Dendritic cell treated with granulocyte-macrophage colony-stimulating factor and Interleukin-4, amounts not matched to agents 40 ng/mL and 50 ng/mL, for 4 days (primary cell): ENCODE data around the gene PNMA6F.

Experiments
- H3K27ac Mint-ChIP-seq: one replicate; pipeline ENCODE4 v1.8.0; 2022; ENCODE audit warnings: mild to moderate bottlenecking, mixed read lengths
- H3K27me3 Mint-ChIP-seq: one replicate; pipeline ENCODE4 v1.8.0; 2022; ENCODE audit warnings: mild to moderate bottlenecking, mixed read lengths
- H3K36me3 Mint-ChIP-seq: one replicate; pipeline ENCODE4 v1.8.0; 2022; ENCODE audit warnings: low read depth, mixed read lengths
- H3K4me1 Mint-ChIP-seq: one replicate; pipeline ENCODE4 v1.8.0; 2022; ENCODE audit warnings: low read depth, mixed read lengths
- H3K4me3 Mint-ChIP-seq: one replicate; pipeline ENCODE4 v1.8.0; 2022; ENCODE audit warnings: mild to moderate bottlenecking, moderate library complexity, mixed read lengths
- H3K9me3 Mint-ChIP-seq: one replicate; pipeline ENCODE4 v1.8.0; 2022; ENCODE audit warnings: mixed read lengths
- intact Hi-C: fragments of 100-400 bp; cut with micrococcal nuclease; formaldehyde crosslinking; loops from one replicate; pipeline ENCODE4 v1.15.0; 2022

The PNMA6F gene

GRCh38 chrX:153319295-153320046 is 2.1 kb downstream of the PNMA6F start:
- no peak overlapping the region for H3K4me3 Mint-ChIP-seq
- no peaks in the 10 kb centered on the region for H3K36me3 Mint-ChIP-seq
- no peaks in the 10 kb centered on the region for H3K9me3 Mint-ChIP-seq
- H3K27me3 Mint-ChIP-seq = peaks cover 29% of the 10 kb centered on the region
- no peak overlapping the region for H3K27ac Mint-ChIP-seq
- intact Hi-C loops = no loop called here
- no peaks in the 10 kb centered on the region for H3K4me1 Mint-ChIP-seq

DNA sequence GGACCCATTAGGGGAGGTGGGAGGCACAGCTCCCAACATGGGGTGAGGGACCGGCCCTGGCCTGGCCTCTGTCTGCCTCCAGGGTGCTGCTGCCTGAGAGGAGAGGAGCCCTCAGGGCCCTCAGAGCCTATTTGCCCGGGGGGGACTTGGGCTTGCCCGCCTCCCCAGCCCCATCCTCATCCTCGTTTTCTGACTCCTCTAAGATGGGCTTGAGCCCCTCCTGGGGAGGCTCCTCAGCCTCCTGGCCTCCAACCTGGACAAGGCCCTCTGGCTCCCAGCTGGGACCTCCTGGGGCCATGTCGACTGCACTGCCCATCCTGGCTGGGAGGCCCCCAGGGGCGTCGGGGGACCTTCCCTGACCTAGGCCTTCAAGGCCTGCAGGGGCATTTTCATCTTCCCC is 2.8 kb downstream of the PNMA6F start:
- no peaks in the 10 kb centered on the region for H3K9me3 Mint-ChIP-seq
- H3K4me3 Mint-ChIP-seq = no peak overlapping the region
- H3K27me3 Mint-ChIP-seq = peaks cover 24% of the 10 kb centered on the region
- no peaks in the 10 kb centered on the region for H3K36me3 Mint-ChIP-seq
- H3K4me1 Mint-ChIP-seq = no peaks in the 10 kb centered on the region
- intact Hi-C loops = no loop called here
- no peak overlapping the region for H3K27ac Mint-ChIP-seq

- H3K27ac Mint-ChIP-seq = no peak overlapping the region
- no peaks in the 10 kb centered on the region for H3K9me3 Mint-ChIP-seq
- intact Hi-C loops = no loop called here
- H3K4me1 Mint-ChIP-seq = no peaks in the 10 kb centered on the region
- peaks cover 23% of the 10 kb centered on the region for H3K27me3 Mint-ChIP-seq
- no peaks in the 10 kb centered on the region for H3K36me3 Mint-ChIP-seq
- H3K4me3 Mint-ChIP-seq = no peak overlapping the region
Measured at GRCh38 chrX:153317996-153318722, 3.4 kb downstream of the PNMA6F start.

DNA sequence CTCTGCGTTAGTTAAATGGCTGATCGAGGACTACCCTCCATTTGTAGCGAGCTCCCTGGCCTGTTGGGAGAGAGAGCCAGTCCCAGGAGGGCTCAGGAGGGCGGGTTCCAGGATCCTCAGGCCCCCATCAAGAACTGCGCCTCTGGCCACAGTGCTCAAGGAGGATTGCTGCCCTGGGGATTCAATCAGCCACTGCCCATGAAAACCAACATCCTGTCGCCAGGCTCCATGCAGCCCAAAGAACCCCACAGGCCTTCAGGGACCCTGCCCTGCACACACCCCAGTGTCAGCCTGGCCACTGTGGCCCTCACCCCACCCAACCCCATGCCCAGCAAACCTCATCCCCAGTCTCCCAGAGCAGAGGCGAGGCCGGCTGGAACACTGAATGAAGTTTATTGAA is 4.3 kb downstream of the PNMA6F start:
- Mint-ChIP-seq H3K36me3 (no peaks in the 10 kb centered on the region), H3K4me1 (no peaks in the 10 kb centered on the region), H3K27ac (no peak overlapping the region), H3K9me3 (no peaks in the 10 kb centered on the region), H3K4me3 (no peak overlapping the region), H3K27me3 (peaks cover 21% of the 10 kb centered on the region)
- intact Hi-C loops = no loop called here

GRCh38 chrX:153312842-153313241 is 8.7 kb downstream of the PNMA6F start:
- Mint-ChIP-seq H3K4me1 (no peaks in the 10 kb centered on the region), H3K36me3 (no peaks in the 10 kb centered on the region), H3K27me3 (no peaks in the 10 kb centered on the region), H3K4me3 (no peak overlapping the region), H3K9me3 (no peaks in the 10 kb centered on the region), H3K27ac (no peak overlapping the region)
- intact Hi-C loops = no loop called here

GRCh38 chrX:153312041-153312440 is 9.5 kb downstream of the PNMA6F start:
- no peak overlapping the region for H3K27ac Mint-ChIP-seq
- no peaks in the 10 kb centered on the region for H3K4me1 Mint-ChIP-seq
- intact Hi-C loops = no loop called here
- no peak overlapping the region for H3K4me3 Mint-ChIP-seq
- no peaks in the 10 kb centered on the region for H3K9me3 Mint-ChIP-seq
- no peaks in the 10 kb centered on the region for H3K27me3 Mint-ChIP-seq
- no peaks in the 10 kb centered on the region for H3K36me3 Mint-ChIP-seq

DNA sequence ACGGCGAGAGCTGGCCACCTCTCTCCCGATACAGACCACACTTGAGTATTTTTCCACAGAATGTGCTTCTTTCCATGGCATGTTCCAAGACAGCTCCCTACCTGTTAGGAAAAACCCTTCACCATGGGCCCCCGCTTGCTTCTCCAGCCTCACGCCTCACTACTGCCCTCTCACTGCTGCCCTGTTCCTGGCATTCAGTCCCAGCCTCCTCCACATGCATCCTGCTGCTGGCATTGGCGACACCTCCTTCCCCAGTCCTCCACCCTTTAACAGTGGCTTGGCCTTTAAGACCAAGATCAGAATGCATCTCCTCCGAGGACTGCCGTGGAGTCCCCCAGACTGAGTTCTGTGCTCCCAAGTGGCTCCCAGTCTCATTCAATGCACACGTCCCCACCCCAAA is 10.7 kb downstream of the PNMA6F start:
- no peaks in the 10 kb centered on the region for H3K27me3 Mint-ChIP-seq
- no peaks in the 10 kb centered on the region for H3K4me1 Mint-ChIP-seq
- intact Hi-C loops = no loop called here
- H3K4me3 Mint-ChIP-seq = no peak overlapping the region
- no peaks in the 10 kb centered on the region for H3K9me3 Mint-ChIP-seq
- H3K36me3 Mint-ChIP-seq = no peaks in the 10 kb centered on the region
- H3K27ac Mint-ChIP-seq = no peak overlapping the region

GRCh38 chrX:153307276-153308178 is 14.0 kb downstream of the PNMA6F start:
- intact Hi-C loops = no loop called here
- peaks cover 20% of the 10 kb centered on the region for H3K27me3 Mint-ChIP-seq
- H3K4me1 Mint-ChIP-seq = no peaks in the 10 kb centered on the region
- H3K27ac Mint-ChIP-seq = no peak overlapping the region
- no peak overlapping the region for H3K4me3 Mint-ChIP-seq
- no peaks in the 10 kb centered on the region for H3K9me3 Mint-ChIP-seq
- H3K36me3 Mint-ChIP-seq = no peaks in the 10 kb centered on the region

- Mint-ChIP-seq H3K4me3 (no peak overlapping the region), H3K27ac (no peak overlapping the region), H3K27me3 (peaks cover 25% of the 10 kb centered on the region), H3K4me1 (no peaks in the 10 kb centered on the region), H3K36me3 (no peaks in the 10 kb centered on the region), H3K9me3 (no peaks in the 10 kb centered on the region)
- intact Hi-C loops = no loop called here
Measured at GRCh38 chrX:153306527-153307115, 14.9 kb downstream of the PNMA6F start.

GRCh38 chrX:153305972-153306371 is 15.6 kb downstream of the PNMA6F start:
- intact Hi-C loops = no loop called here
- no peak overlapping the region for H3K27ac Mint-ChIP-seq
- no peak overlapping the region for H3K4me3 Mint-ChIP-seq
- H3K9me3 Mint-ChIP-seq = no peaks in the 10 kb centered on the region
- no peaks in the 10 kb centered on the region for H3K4me1 Mint-ChIP-seq
- H3K27me3 Mint-ChIP-seq = peaks cover 29% of the 10 kb centered on the region
- no peaks in the 10 kb centered on the region for H3K36me3 Mint-ChIP-seq

DNA sequence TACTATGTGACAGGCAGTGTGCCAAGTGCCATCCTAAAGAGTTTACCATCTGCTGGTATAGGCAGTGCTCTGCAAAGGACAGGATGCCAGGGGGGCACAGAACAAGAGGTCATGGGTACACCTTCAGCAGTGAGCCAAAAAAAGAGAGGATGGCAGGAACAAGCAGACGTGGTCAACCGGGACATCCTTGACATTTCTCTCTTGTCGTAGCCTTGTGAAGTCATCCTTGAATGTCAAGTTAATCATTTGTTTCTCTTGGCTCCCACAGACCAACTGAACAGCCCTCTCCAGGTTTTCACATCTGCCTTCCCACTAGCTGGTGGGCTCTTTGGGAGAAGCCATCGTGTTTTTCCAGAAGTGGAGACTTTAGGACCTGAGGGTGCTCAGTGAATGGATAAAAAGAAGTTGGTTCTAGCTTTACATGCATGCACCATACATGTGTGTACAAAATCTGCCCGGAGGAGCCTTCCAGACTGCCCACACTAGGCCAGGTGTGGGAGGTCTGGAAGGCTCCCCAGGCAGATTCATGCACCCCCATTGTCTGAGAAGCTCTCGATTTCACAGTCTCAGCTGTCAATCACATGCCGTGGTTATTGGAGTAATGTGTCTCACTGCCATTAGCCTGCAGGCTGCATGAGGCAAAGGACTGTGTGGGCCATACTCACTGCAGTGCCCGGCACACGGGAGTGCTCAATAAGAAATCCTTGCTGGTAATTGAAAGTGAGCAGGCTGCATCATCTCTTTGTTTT is 16.4 kb downstream of the PNMA6F start:
- no peaks in the 10 kb centered on the region for H3K9me3 Mint-ChIP-seq
- no peak overlapping the region for H3K27ac Mint-ChIP-seq
- intact Hi-C loops = no loop called here
- no peak overlapping the region for H3K4me3 Mint-ChIP-seq
- no peaks in the 10 kb centered on the region for H3K36me3 Mint-ChIP-seq
- no peaks in the 10 kb centered on the region for H3K4me1 Mint-ChIP-seq
- H3K27me3 Mint-ChIP-seq = peaks cover 32% of the 10 kb centered on the region

DNA sequence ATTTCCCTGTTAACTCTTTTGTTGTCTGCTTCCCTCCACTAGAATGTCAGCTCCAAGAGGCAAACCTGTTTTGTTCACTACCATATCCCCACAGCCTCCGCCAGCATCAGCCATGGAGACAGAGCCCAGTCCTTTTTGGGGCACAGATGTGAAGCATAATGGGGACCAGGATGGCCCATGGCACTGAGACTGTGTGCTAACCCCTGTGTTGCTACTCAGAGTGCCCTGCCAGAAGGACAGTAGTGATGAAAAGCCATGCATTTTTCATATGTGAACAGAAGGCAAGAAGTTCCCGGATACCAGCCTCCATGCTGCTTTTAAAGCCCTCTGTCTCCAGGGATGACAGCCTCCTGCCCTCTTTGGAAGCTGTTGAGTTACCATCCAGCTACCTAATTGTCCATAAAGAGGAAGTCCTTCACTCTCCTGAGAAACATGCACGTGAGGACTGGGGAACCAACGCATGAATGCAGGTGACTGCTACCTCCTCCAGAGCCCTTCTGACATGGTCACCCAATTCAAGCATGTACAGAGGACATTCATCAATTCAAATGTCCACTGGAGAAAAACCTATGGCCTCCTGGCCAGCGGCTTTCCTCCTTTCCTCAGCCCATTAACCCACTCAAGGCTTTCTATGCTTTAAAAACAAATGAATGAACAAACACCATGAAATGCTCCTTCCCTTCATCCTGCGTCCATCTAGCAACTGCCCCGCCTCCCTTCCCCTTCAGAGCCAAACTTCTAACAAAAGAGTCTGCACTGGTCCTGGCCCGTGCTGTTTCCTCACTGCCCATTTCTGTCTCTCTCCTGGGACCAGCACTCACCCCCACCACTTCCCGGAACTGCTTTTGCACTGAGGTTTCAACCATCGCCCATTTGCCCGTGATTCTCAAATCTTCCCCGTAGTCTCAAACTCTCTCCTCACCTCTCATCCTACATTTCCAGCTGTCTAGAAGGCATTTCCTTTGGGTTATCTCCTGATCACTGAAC is 18.0 kb downstream of the PNMA6F start:
- Mint-ChIP-seq H3K9me3 (no peaks in the 10 kb centered on the region), H3K36me3 (no peaks in the 10 kb centered on the region), H3K27me3 (peaks cover 39% of the 10 kb centered on the region), H3K4me1 (no peaks in the 10 kb centered on the region), H3K4me3 (no peak overlapping the region), H3K27ac (no peak overlapping the region)
- intact Hi-C loops = no loop called here
